Activated T-cell treated with anti-CD3 and anti-CD28 coated beads, Interleukin-2, amount 50 U/mL, for 72 hours (primary cell): Measurements from ENCODE around the gene LARP1. TPM values are rescaled to one million over a fixed set of nuclear protein-coding genes. Genes with fewer than 3 reads are reported as not detected.
A peak's percentile ranks its signal among the peaks of the same experiment; 100 is the strongest.
"Not testable (repeated sequence)": the region's sequence is repeated elsewhere in the genome, so short reads cannot be mapped to it uniquely, and the experiment has no call there.

Source experiments
- ATAC-seq, 2 donors: fragments of 150-1000 bp; cut with Tn5 transposase; replicated peaks in 1 of 2; 2 replicates each; pipeline ENCODE4 v1.10.0; 2021; ENCODE audit warnings: moderate library complexity in 2 of 2, mild to moderate bottlenecking in 1 of 2
- DNase-seq, 2 donors: peaks; one replicate each; pipeline ENCODE4 v3.0.0; 2021 to 2022; ENCODE audit warnings: mixed read lengths in 1 of 2
- H3K27ac Mint-ChIP-seq: one replicate; pipeline ENCODE4 v1.8.0; 2022; ENCODE audit warnings: mild to moderate bottlenecking, moderate library complexity, mixed read lengths
- H3K27me3 Mint-ChIP-seq: one replicate; pipeline ENCODE4 v1.8.0; 2022; ENCODE audit warnings: low read depth, mixed read lengths
- H3K36me3 Mint-ChIP-seq, 2 donors: one replicate each; pipeline ENCODE4 v1.8.0; 2022; ENCODE audit warnings: mixed read lengths in 2 of 2, mild to moderate bottlenecking in 1 of 2; ENCODE audit not compliant: insufficient read depth in 2 of 2
- H3K4me1 Mint-ChIP-seq: one replicate; pipeline ENCODE4 v1.8.0; 2022; ENCODE audit warnings: low read depth, mixed read lengths
- H3K4me3 Mint-ChIP-seq, 2 donors: one replicate each; pipeline ENCODE4 v1.8.0; 2022; ENCODE audit warnings: mild to moderate bottlenecking in 2 of 2, mixed read lengths in 2 of 2, moderate library complexity in 2 of 2
- H3K9me3 Mint-ChIP-seq, 2 donors: one replicate each; pipeline ENCODE4 v1.8.0; 2022; ENCODE audit warnings: mixed read lengths in 2 of 2
- total RNA-seq, 2 donors: library from RNA; stranded (reverse); gene quantifications; one replicate each; pipeline ENCODE4 v1.2.3, GENCODE V29; 2022

Gene LARP1
- total RNA-seq, 2 donors from 2014 or later, result 248 to 266 TPM

GRCh38 chr5:154817815-154818214 lies 62.6 kb downstream of the LARP1 start:
- ATAC-seq (no peak), DNase-seq (no peak)
- Mint-ChIP-seq H3K4me3 (no peak overlapping the region), H3K4me1 (peaks cover 3% of the 10 kb centered on the region), H3K36me3 (peaks cover 7 to 25% of the 10 kb centered on the region in 2 donors), H3K27me3 (no peaks in the 10 kb centered on the region), H3K27ac (no peak overlapping the region), H3K9me3 (no peaks in the 10 kb centered on the region)

DNA sequence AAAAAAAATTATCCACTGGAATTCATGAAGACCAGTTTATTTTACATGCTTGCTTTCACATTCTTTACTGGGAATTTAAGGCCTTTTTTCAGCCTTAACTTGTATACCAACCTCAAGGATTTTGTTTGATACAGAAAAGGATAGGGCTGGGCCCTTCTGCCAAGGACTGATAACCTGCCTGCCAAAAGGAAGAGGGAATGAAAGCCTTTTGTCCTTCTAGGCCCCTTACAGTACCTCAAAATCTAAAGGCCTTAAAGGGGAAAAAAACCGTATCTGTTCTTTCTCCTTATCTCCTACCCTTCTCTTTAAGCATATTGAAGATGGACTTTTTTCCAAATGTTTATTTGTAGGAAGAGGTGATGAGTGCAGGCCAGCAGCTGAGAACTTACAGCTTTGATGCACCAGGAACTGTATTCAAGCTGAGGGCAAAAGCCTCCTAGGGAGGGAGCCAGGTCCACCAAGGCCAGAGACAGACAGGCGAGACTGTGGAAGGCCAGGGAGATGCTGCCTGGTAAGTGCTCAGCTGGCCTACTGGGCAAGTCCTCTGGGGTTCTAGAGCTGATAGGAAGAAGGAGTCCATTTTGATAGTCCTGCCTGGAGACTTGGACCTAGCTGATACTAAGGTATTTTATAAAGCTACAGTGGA lies 63.4 kb downstream of the LARP1 start:
- H3K27me3 Mint-ChIP-seq, result no peaks in the 10 kb centered on the region
- H3K4me3 Mint-ChIP-seq, result no peak overlapping the region
- DNase-seq, result no peak
- peaks cover 3% of the 10 kb centered on the region for H3K4me1 Mint-ChIP-seq
- H3K36me3 Mint-ChIP-seq, result peaks cover 7 to 26% of the 10 kb centered on the region in 2 donors
- H3K9me3 Mint-ChIP-seq, result no peaks in the 10 kb centered on the region
- peak overlapping the region; percentile 82 for H3K27ac Mint-ChIP-seq
- ATAC-seq, result no peak

- Mint-ChIP-seq H3K4me3 (no peak overlapping the region), H3K27ac (peak overlapping the region; percentile 48)
Observed at GRCh38 chr5:154819546-154819945, 64.4 kb downstream of the LARP1 start.

GRCh38 chr5:154820383-154820782 lies 65.2 kb downstream of the LARP1 start:
- peaks cover 7 to 23% of the 10 kb centered on the region in 2 donors for H3K36me3 Mint-ChIP-seq
- no peak overlapping the region for H3K4me3 Mint-ChIP-seq
- no peaks in the 10 kb centered on the region for H3K27me3 Mint-ChIP-seq
- DNase-seq, result no peak
- peaks cover 3% of the 10 kb centered on the region for H3K4me1 Mint-ChIP-seq
- H3K9me3 Mint-ChIP-seq, result no peaks in the 10 kb centered on the region
- no peak for ATAC-seq
- H3K27ac Mint-ChIP-seq, result no peak overlapping the region

More at GRCh38 chr5:154819546-154819945, 64.4 kb downstream of the LARP1 start:
- no peak for ATAC-seq
- Mint-ChIP-seq H3K27me3 (no peaks in the 10 kb centered on the region), H3K4me1 (peaks cover 3% of the 10 kb centered on the region), H3K36me3 (peaks cover 7 to 26% of the 10 kb centered on the region in 2 donors), H3K9me3 (no peaks in the 10 kb centered on the region)
- no peak for DNase-seq

DNA sequence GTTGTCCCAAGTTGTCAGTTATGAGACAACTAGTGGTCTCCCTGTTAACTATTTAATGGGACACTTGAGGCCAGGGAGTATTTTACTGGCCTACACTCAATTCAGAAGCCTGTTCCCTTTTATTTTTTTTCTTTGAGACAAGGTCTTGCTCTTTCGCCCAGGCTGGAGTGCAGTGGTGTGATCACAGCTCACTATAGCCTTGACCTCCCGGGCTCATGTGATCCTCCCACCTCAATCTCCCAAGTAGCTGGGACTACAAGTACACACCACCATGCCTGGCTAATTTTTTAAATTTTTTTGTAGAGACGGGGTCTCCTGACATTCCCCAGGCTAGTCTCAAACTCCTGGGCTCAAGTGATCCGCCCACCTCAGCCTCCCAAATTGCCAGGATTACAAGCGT lies 67.7 kb downstream of the LARP1 start:
- not testable (repeated sequence) for H3K9me3 Mint-ChIP-seq, DNase-seq, ATAC-seq, H3K27me3 Mint-ChIP-seq, H3K27ac Mint-ChIP-seq, H3K4me3 Mint-ChIP-seq
- H3K4me1 Mint-ChIP-seq, result peaks cover 13% of the 10 kb centered on the region
- H3K36me3 Mint-ChIP-seq, result peaks cover 4 to 26% of the 10 kb centered on the region in 2 donors

DNA sequence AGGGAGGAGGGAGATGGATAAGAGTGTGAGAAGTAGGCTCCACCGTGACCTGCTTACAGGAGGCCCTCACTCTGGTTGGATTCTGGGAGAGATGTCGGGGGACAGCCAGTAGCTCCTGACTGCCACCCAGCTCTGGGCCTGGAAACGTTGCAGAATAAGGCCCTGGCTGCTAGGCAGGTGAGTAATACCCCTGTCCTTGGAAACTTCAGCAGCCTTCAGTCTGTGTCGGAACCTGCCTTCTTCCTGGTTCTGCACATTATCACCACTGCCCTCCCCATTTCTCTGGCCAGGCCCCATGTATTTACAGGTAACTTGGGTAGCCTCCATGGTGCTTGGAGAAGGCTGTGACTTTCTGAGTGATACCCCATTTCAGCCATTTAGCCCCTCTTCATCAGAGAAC lies 68.4 kb downstream of the LARP1 start:
- H3K27ac Mint-ChIP-seq, result no peak overlapping the region
- no peak for DNase-seq
- H3K36me3 Mint-ChIP-seq, result peaks cover 4 to 29% of the 10 kb centered on the region in 2 donors
- no peak overlapping the region for H3K4me3 Mint-ChIP-seq
- H3K4me1 Mint-ChIP-seq, result peaks cover 21% of the 10 kb centered on the region
- H3K9me3 Mint-ChIP-seq, result no peaks in the 10 kb centered on the region
- H3K27me3 Mint-ChIP-seq, result no peaks in the 10 kb centered on the region
- no peak for ATAC-seq

DNA sequence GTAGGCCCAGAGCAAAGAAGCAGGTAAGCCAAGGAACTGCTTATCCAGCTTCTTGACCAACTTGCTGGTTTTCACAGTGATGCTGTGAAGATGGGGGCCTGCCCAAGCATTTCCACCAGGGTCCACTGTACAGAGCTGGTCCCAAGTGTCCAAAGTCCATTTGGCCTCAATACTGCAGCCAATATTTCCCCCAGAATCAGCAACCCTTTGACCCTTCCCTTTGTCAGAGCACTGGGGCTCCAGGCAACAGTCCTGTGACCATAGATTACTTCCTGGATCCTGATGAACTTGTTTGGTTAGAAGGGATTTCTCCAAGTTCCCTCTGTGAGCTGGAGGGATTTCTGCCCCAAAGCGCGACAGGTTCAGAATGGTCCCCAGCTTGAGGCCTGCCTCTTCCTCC lies 68.9 kb downstream of the LARP1 start:
- Mint-ChIP-seq H3K4me3 (no peak overlapping the region), H3K9me3 (no peaks in the 10 kb centered on the region), H3K27ac (no peak overlapping the region), H3K36me3 (peaks cover 4 to 25% of the 10 kb centered on the region in 2 donors), H3K27me3 (no peaks in the 10 kb centered on the region), H3K4me1 (peaks cover 25% of the 10 kb centered on the region)
- ATAC-seq (no peak), DNase-seq (no peak)

DNA sequence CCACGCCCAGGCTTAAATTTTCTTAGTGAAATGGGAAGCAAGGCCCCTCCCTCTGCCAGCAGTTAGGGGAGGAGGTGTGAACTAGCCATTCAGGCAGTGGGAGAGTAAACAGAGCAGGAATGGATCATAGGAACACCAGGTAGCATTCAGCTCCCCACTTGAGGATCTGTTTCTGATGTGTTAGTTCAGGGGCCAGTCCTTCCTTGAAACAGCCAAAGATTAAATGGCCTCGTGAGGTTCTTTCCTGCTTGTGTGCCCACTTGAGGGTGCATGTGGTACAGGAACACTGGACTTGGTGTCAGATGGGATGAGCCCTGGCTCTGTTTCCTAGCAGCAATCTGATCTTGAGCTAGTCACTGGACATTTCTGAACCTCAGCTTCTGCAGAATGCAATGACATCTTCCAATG lies 74.0 kb downstream of the LARP1 start:
- ATAC-seq (no peak), DNase-seq (peak in 1 of 2 donors; percentile 6)
- Mint-ChIP-seq H3K4me1 (peaks cover 41% of the 10 kb centered on the region), H3K27ac (peak overlapping the region; percentile 70), H3K9me3 (no peaks in the 10 kb centered on the region), H3K36me3 (peaks cover 5 to 17% of the 10 kb centered on the region in 2 donors), H3K27me3 (no peaks in the 10 kb centered on the region), H3K4me3 (peak overlapping the region; percentile 10 to 46)

DNA sequence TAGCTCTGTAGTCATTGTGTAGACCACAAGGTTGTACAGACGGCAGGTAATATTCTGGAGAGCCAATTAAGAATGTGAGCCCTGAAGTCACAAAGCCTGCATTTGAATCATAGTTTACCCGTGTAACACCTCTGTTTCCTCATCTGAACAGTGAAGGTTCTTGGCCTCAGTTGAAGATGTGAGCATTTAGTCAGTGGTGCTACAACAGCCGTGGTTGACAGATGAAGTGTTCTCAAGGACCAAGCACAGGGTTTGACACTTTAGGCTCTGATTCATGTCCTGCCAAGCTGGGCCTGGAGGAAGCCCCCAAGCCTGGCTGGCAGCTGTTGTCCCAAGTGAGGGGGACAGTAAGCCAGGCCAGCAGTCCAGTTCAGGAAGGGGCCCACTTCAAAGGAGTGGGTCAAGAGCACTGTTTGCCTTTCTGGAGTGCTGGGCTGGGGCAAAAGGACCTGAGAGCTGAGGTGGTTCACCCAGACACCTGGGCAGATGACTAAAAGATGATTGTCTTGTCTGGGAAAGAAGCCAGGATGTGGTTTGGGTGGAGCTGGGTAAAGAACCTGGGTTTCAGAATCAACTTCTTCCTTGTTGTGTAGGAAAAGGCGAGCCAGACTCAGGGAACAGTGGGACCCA lies 74.5 kb downstream of the LARP1 start:
- ATAC-seq (peak; percentile 87 to 90), DNase-seq (peak; percentile 34 to 47)
- Mint-ChIP-seq H3K4me1 (peaks cover 41% of the 10 kb centered on the region), H3K9me3 (no peaks in the 10 kb centered on the region), H3K36me3 (peaks cover 5 to 17% of the 10 kb centered on the region in 2 donors), H3K4me3 (peak overlapping the region in 1 of 2 donors; percentile 46), H3K27ac (peak overlapping the region; percentile 70), H3K27me3 (no peaks in the 10 kb centered on the region)

DNA sequence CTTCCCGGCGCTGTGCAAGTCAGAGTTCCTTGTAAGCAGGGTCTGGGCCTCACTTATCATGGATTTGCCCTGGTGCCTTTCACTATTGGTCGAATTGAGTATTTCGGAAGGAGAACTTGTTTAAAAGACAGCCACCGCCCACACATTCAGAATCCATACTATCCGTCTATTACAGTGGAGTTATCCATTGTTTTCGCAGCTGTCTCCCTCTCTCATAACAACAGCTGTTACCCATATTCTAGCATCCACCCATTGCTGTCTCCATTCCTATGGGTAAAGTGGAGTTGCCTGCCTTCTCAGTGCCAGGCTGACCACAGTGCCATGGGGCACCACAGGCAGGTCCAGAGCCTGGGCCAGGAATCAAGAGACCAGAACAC lies 75.0 kb downstream of the LARP1 start:
- no peaks in the 10 kb centered on the region for H3K27me3 Mint-ChIP-seq
- peak overlapping the region; percentile 77 for H3K27ac Mint-ChIP-seq
- H3K36me3 Mint-ChIP-seq, result peaks cover 5 to 17% of the 10 kb centered on the region in 2 donors
- H3K4me3 Mint-ChIP-seq, result peak overlapping the region in 1 of 2 donors; percentile 11
- no peaks in the 10 kb centered on the region for H3K9me3 Mint-ChIP-seq
- H3K4me1 Mint-ChIP-seq, result peaks cover 41% of the 10 kb centered on the region
- no peak for ATAC-seq
- no peak for DNase-seq

DNA sequence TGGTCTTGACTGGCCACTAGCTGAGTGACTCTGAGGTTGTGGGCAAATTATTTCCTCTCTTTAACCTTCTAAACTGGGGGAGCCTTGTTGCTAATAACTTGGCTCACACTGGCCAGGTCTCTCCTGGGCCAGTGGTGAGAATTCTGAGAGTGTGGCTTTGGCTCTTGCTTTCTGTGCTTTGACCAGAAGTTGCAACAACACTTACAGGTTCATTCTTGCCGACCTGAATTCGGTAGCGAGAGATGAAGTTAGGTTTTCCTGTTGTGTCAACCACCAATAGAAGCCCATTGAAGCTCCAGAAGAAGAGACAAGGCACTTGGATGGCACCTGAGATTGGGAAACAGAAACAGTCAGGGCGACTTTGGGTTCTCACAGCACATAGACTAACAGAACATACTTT lies 75.4 kb downstream of the LARP1 start:
- peaks cover 40% of the 10 kb centered on the region for H3K4me1 Mint-ChIP-seq
- DNase-seq, result no peak
- peak overlapping the region in 1 of 2 donors; percentile 11 for H3K4me3 Mint-ChIP-seq
- peak overlapping the region; percentile 77 for H3K27ac Mint-ChIP-seq
- no peaks in the 10 kb centered on the region for H3K9me3 Mint-ChIP-seq
- no peaks in the 10 kb centered on the region for H3K27me3 Mint-ChIP-seq
- no peak for ATAC-seq
- H3K36me3 Mint-ChIP-seq, result peaks cover 4 to 16% of the 10 kb centered on the region in 2 donors

- Mint-ChIP-seq H3K9me3 (no peaks in the 10 kb centered on the region), H3K4me3 (no peak overlapping the region), H3K4me1 (peaks cover 34% of the 10 kb centered on the region), H3K27ac (peak overlapping the region; percentile 76), H3K27me3 (no peaks in the 10 kb centered on the region), H3K36me3 (peaks cover 2 to 11% of the 10 kb centered on the region in 2 donors)
- ATAC-seq (no peak), DNase-seq (no peak)
Observed at GRCh38 chr5:154831451-154831850, 76.3 kb downstream of the LARP1 start.

- H3K36me3 Mint-ChIP-seq, DNase-seq, ATAC-seq, H3K9me3 Mint-ChIP-seq, H3K27me3 Mint-ChIP-seq, H3K4me3 Mint-ChIP-seq, H3K27ac Mint-ChIP-seq: not testable (repeated sequence)
- H3K4me1 Mint-ChIP-seq, result peaks cover 28% of the 10 kb centered on the region
Observed at GRCh38 chr5:154832804-154833203, 77.6 kb downstream of the LARP1 start.
